ENCODE results near the gene BMPR1A.

- TF ChIP-seq, protein P1, sequence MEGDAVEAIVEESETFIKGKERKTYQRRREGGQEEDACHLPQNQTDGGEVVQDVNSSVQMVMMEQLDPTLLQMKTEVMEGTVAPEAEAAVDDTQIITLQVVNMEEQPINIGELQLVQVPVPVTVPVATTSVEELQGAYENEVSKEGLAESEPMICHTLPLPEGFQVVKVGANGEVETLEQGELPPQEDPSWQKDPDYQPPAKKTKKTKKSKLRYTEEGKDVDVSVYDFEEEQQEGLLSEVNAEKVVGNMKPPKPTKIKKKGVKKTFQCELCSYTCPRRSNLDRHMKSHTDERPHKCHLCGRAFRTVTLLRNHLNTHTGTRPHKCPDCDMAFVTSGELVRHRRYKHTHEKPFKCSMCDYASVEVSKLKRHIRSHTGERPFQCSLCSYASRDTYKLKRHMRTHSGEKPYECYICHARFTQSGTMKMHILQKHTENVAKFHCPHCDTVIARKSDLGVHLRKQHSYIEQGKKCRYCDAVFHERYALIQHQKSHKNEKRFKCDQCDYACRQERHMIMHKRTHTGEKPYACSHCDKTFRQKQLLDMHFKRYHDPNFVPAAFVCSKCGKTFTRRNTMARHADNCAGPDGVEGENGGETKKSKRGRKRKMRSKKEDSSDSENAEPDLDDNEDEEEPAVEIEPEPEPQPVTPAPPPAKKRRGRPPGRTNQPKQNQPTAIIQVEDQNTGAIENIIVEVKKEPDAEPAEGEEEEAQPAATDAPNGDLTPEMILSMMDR (optimal IDR thresholded peaks at IDR 0.05 in 1 of 3, IDR thresholded peaks at IDR 0.05 in 1 of 3, conservative IDR thresholded peaks at IDR 0.05 in 1 of 3; ENCODE audit: extremely low read depth in 1 of 3, insufficient read depth in 2 of 3, low read length in 3 of 3) = no peak
- no peak for TF ChIP-seq EZH2 (IDR thresholded peaks at IDR 0.05; ENCODE audit: low read length)
These were observed 199.2 kb downstream of the BMPR1A start for GRCh38 chr10:86955501-86956194.
